Kidney epithelial cell (primary cell): ENCODE data around the gene EBF4. TPM values are rescaled to one million over a fixed set of nuclear protein-coding genes. Genes with fewer than 3 reads are reported as not detected.
"Not testable (repeated sequence)": the region's sequence is repeated elsewhere in the genome, so short reads cannot be mapped to it uniquely, and the experiment has no call there.

ENCODE experiments used
- DNase-seq: peaks from one replicate; pipeline ENCODE4 v3.0.0-alpha.2; 2010; ENCODE audit warnings: low read depth
- H3K27me3 ChIP-seq: 2 replicates; pipeline ENCODE4 v1.6.0; 2011; ENCODE audit warnings: low read length; ENCODE audit not compliant: control insufficient read depth, insufficient read depth
- H3K36me3 ChIP-seq: 2 replicates; pipeline ENCODE4 v1.5.1; 2011; ENCODE audit warnings: low read length; ENCODE audit not compliant: control insufficient read depth, insufficient read depth
- H3K4me3 ChIP-seq: 2 replicates; pipeline ENCODE4 v1.5.1; 2011; ENCODE audit warnings: low read depth, mild to moderate bottlenecking, control low read depth, low read length
- total RNA-seq: library from RNA; depleted of rRNA; stranded (reverse); fragments of >200 nt; gene quantifications from 2 replicates; pipeline ENCODE4 v1.2.3, GENCODE V29; 2015
- TF ChIP-seq, protein P1 (sequence below): IDR thresholded peaks from 2 replicates; pipeline ENCODE4 v1.5.1; 2011; ENCODE audit warnings: mild to moderate bottlenecking, moderate library complexity, low read length, control low read depth, inconsistent platforms; ENCODE audit not compliant: insufficient read depth, poor library complexity, severe bottlenecking

The EBF4 gene
- total RNA-seq, 1 donor from 2014 or later = 8.1 TPM

- Histone ChIP-seq H3K36me3 (no peaks in the 10 kb centered on the region), H3K27me3 (peaks cover 55% of the 10 kb centered on the region), H3K4me3 (peak overlapping the region; percentile 35)
- TF ChIP-seq, protein P1, sequence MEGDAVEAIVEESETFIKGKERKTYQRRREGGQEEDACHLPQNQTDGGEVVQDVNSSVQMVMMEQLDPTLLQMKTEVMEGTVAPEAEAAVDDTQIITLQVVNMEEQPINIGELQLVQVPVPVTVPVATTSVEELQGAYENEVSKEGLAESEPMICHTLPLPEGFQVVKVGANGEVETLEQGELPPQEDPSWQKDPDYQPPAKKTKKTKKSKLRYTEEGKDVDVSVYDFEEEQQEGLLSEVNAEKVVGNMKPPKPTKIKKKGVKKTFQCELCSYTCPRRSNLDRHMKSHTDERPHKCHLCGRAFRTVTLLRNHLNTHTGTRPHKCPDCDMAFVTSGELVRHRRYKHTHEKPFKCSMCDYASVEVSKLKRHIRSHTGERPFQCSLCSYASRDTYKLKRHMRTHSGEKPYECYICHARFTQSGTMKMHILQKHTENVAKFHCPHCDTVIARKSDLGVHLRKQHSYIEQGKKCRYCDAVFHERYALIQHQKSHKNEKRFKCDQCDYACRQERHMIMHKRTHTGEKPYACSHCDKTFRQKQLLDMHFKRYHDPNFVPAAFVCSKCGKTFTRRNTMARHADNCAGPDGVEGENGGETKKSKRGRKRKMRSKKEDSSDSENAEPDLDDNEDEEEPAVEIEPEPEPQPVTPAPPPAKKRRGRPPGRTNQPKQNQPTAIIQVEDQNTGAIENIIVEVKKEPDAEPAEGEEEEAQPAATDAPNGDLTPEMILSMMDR = no peak
- DNase-seq = no peak
Measured at GRCh38 chr20:2692886-2693285, 306 bp downstream of the EBF4 start.

DNA sequence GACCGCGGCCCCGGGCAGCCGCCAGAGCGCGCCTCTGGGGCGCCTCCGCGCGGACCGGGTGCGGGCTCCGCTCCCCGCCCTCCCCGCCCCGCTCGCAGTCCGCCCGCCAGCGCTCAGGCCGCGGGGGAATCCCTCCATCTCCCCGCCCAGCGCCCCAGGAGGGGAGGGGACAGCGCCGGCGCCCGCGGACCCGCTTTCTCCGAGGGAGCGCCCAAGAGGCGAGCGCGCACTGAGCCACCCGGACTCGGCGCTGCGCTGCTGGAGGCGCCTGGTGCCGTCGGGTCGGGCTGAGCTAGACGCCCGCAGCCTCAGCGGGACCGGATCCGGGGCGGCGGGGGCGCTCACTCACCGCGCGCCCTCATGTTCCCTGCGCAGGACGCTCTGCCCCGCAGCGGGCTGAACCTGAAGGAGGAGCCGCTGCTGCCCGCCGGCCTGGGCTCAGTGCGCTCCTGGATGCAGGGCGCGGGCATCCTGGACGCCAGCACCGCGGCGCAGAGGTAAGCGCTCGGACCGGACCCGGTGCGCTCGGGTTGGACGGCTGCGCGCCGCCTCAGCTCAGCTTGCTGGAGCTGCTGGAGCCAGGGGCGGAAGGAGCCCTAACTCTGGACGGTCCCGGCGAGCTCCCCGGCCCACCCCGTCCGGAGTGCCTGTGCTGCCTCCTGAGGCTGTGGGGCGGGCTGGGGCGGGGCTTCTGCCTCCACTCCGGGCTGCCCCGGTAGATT lies 867 bp downstream of the EBF4 start:
- DNase-seq = no peak
- H3K27me3 ChIP-seq = peaks cover 59% of the 10 kb centered on the region
- peak overlapping the region; percentile 33 for H3K4me3 ChIP-seq
- H3K36me3 ChIP-seq = no peaks in the 10 kb centered on the region
- TF ChIP-seq, protein P1 = no peak

GRCh38 chr20:2694008-2694471 lies 1.5 kb downstream of the EBF4 start:
- no peak for DNase-seq
- TF ChIP-seq, protein P1 = no peak
- H3K4me3 ChIP-seq = no peak overlapping the region
- peaks cover 65% of the 10 kb centered on the region for H3K27me3 ChIP-seq
- H3K36me3 ChIP-seq = no peaks in the 10 kb centered on the region

- H3K4me3 ChIP-seq = no peak overlapping the region
- TF ChIP-seq, protein P1 = no peak
- peaks cover 63% of the 10 kb centered on the region for H3K27me3 ChIP-seq
- no peak for DNase-seq
- H3K36me3 ChIP-seq = no peaks in the 10 kb centered on the region
Measured at GRCh38 chr20:2694519-2694918, 1.9 kb downstream of the EBF4 start.

- peaks cover 63% of the 10 kb centered on the region for H3K27me3 ChIP-seq
- DNase-seq = no peak
Measured at GRCh38 chr20:2695206-2695983, 2.8 kb downstream of the EBF4 start.

DNA sequence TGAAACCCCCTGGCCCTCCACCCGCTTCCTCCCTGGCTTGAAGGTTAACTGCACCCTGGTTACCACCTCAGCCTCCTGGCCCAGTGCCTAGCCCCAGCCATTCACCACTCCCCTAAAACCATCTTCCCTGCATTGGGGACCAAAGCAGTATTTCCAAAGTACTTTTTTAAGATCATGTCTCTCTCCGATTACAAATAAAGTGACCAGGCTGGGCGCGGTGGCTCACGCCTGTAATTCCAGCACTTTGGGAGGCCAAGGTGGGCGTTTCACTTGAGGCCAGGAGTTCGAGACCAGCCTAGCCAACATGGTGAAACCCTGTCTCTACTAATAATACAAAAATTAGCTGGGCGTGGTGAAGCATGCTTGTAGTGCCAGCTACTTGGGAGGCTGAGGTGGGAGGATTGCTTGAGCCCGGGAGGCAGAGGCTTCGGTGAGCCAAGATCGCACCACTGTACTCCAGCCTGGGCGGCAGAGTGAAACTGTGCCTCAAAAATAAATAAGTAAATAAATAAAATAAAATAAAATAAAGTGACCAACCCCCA lies 3.5 kb downstream of the EBF4 start:
- H3K4me3 ChIP-seq, DNase-seq, H3K36me3 ChIP-seq: not testable (repeated sequence)
- H3K27me3 ChIP-seq = peaks cover 65% of the 10 kb centered on the region

More at GRCh38 chr20:2695206-2695983, 2.8 kb downstream of the EBF4 start:
- Histone ChIP-seq H3K36me3 (no peaks in the 10 kb centered on the region), H3K4me3 (no peak overlapping the region)
- TF ChIP-seq, protein P1 = no peak
